Suprapubic skin (tissue), 4 donors: ENCODE measurements around the gene CDKN2AIPNL.

Source experiments
- CTCF ChIP-seq, 2 donors: fragments of 200-600 bp in 1 of 2; fragments of 450-650 bp in 1 of 2; sonication (generic) in 1 of 2; IDR thresholded peaks; one replicate each; pipeline ENCODE4 v1.5.1; 2016 to 2019; ENCODE audit warnings: antibody characterized with exemption in 2 of 2, mild to moderate bottlenecking in 1 of 2, moderate library complexity in 1 of 2
- POLR2A ChIP-seq, 2 donors: fragments of 450-650 bp; IDR thresholded peaks; one replicate each; pipeline ENCODE4 v1.6.1; 2017; ENCODE audit warnings: antibody characterized with exemption in 2 of 2, mild to moderate bottlenecking in 2 of 2, moderate library complexity in 2 of 2
- POLR2AphosphoS5 ChIP-seq, 3 donors: sonication (generic); formaldehyde crosslinking; IDR thresholded peaks; one replicate each; pipeline ENCODE4 v1.6.1; 2017; ENCODE audit warnings: antibody characterized with exemption in 3 of 3

GRCh38 chr5:134370311-134370870, 41.3 kb downstream of the CDKN2AIPNL start:
- TF ChIP-seq POLR2A (IDR thresholded peaks at IDR 0.05), result no peak
- TF ChIP-seq CTCF (IDR thresholded peaks at IDR 0.05), result no peak
- no peak for TF ChIP-seq POLR2AphosphoS5 (IDR thresholded peaks at IDR 0.05)
